WTC11 (cell line): ENCODE data around the gene AGPAT3. TPM values are rescaled to one million over a fixed set of nuclear protein-coding genes. Genes with fewer than 3 reads are reported as not detected.
A peak's percentile ranks its signal among the peaks of the same experiment; 100 is the strongest.

Experiments used
- ATAC-seq: fragments of 200-7000 bp; cut with Tn5 transposase; 2 replicates; pipeline ENCODE4 v1.10.0; 2021; ENCODE audit warnings: mild to moderate bottlenecking, moderate library complexity
- CTCF ChIA-PET: fragments of 300-600 bp; sonication (Branson Sonifier 250); formaldehyde crosslinking; loops from one replicate; lab custom pipeline; 2021; ENCODE audit warnings: antibody characterized with exemption; lab: Charles Lee
- POLR2A ChIA-PET: fragments of 350-600 bp; sonication (Branson Sonifier 250); formaldehyde crosslinking; loops from one replicate; lab custom pipeline; 2021; ENCODE audit warnings: antibody characterized with exemption; lab: Charles Lee
- DNase-seq: peaks from one replicate; pipeline ENCODE4 v3.0.0; 2021; ENCODE audit warnings: low spot score
- H3K27ac Mint-ChIP-seq: 2 replicates; pipeline ENCODE4 v1.8.0; 2021; ENCODE audit warnings: mixed read lengths
- H3K27me3 Mint-ChIP-seq: 2 replicates; pipeline ENCODE4 v1.8.0; 2021; ENCODE audit warnings: low read depth, mild to moderate bottlenecking, moderate library complexity, mixed read lengths
- H3K36me3 Mint-ChIP-seq: 2 replicates; pipeline ENCODE4 v1.8.0; 2021; ENCODE audit warnings: mixed read lengths
- H3K4me1 Mint-ChIP-seq: 2 replicates; pipeline ENCODE4 v1.8.0; 2022; ENCODE audit warnings: mixed read lengths
- H3K4me3 Mint-ChIP-seq: 2 replicates; pipeline ENCODE4 v1.8.0; 2021; ENCODE audit warnings: mild to moderate bottlenecking, moderate library complexity, mixed read lengths
- H3K9me3 Mint-ChIP-seq: 2 replicates; pipeline ENCODE4 v1.8.0; 2021; ENCODE audit warnings: mixed read lengths
- CREB1 ChIP-seq: sonication (generic); formaldehyde crosslinking; IDR thresholded peaks from 2 replicates; pipeline ENCODE4 v1.8.0; 2023; ENCODE audit warnings: mild to moderate bottlenecking, missing genetic modification reagents
- ELF4 ChIP-seq: sonication (generic); formaldehyde crosslinking; IDR thresholded peaks from 2 replicates; pipeline ENCODE4 v1.8.1; 2022; ENCODE audit warnings: low read depth, mild to moderate bottlenecking, moderate library complexity, missing genetic modification reagents
- KAT7 ChIP-seq: sonication (generic); formaldehyde crosslinking; IDR thresholded peaks from 2 replicates; pipeline ENCODE4 v1.8.1; 2023; ENCODE audit warnings: missing genetic modification reagents, mild to moderate bottlenecking, borderline replicate concordance
- OVOL2 ChIP-seq: fragments of 250-450 bp; sonication (Bioruptor Pico); IDR thresholded peaks from 2 replicates; pipeline ENCODE4 v1.9.0; 2021; ENCODE audit warnings: mild to moderate bottlenecking, borderline replicate concordance
- SMAD4 ChIP-seq: sonication (generic); formaldehyde crosslinking; IDR thresholded peaks from 2 replicates; pipeline ENCODE4 v1.8.0; 2022; ENCODE audit warnings: mild to moderate bottlenecking, missing genetic modification reagents
- SP1 ChIP-seq: sonication (generic); formaldehyde crosslinking; conservative IDR thresholded peaks from 2 replicates; pipeline ENCODE4 v1.8.1; 2022; ENCODE audit warnings: missing genetic modification reagents
- ZBTB43 ChIP-seq: sonication (generic); formaldehyde crosslinking; IDR thresholded peaks from 2 replicates; pipeline ENCODE4 v1.8.1; 2023; ENCODE audit warnings: mild to moderate bottlenecking, missing genetic modification reagents
- ZNF219 ChIP-seq: sonication (generic); formaldehyde crosslinking; IDR thresholded peaks from 2 replicates; pipeline ENCODE4 v1.8.0; 2023; ENCODE audit warnings: missing genetic modification reagents, mild to moderate bottlenecking, borderline replicate concordance
- ZNF416 ChIP-seq: fragments of 250-450 bp; sonication (Bioruptor Pico); IDR thresholded peaks from 2 replicates; pipeline ENCODE4 v1.9.0; 2021; ENCODE audit warnings: mild to moderate bottlenecking, inconsistent platforms
- total RNA-seq: library from RNA; stranded (reverse); gene quantifications from 3 replicates; pipeline ENCODE4 v1.2.3, GENCODE V29; 2021
- TF ChIP-seq, protein P1 (sequence below): sonication (generic); formaldehyde crosslinking; IDR thresholded peaks from 2 replicates; pipeline ENCODE4 v1.8.1; 2022; ENCODE audit warnings: missing genetic modification reagents, borderline replicate concordance
- TF ChIP-seq, protein P2 (sequence below): sonication (generic); formaldehyde crosslinking; IDR thresholded peaks from 2 replicates; pipeline ENCODE4 v1.8.1; 2022; ENCODE audit warnings: mild to moderate bottlenecking, moderate library complexity, missing genetic modification reagents
- TF ChIP-seq, protein P3 (sequence below): fragments of 250-450 bp; sonication (Bioruptor Pico); IDR thresholded peaks from 2 replicates; pipeline ENCODE4 v1.9.0; 2021; ENCODE audit warnings: mild to moderate bottlenecking
- TF ChIP-seq, protein P4 (sequence below): sonication (generic); formaldehyde crosslinking; IDR thresholded peaks from 2 replicates; pipeline ENCODE4 v1.8.1; 2022; ENCODE audit warnings: mild to moderate bottlenecking, missing genetic modification reagents, moderate library complexity, borderline replicate concordance
- TF ChIP-seq, protein P5 (sequence below): fragments of 250-450 bp; sonication (Bioruptor Pico); conservative IDR thresholded peaks from 2 replicates; pipeline ENCODE4 v1.9.0; 2021; ENCODE audit warnings: mild to moderate bottlenecking

AGPAT3 gene
- total RNA-seq, 1 experiment from 2014 or later = 5.6 TPM

GRCh38 chr21:44028287-44028659 lies 163.2 kb downstream of the AGPAT3 start (continued):
- TF ChIP-seq, protein P1, sequence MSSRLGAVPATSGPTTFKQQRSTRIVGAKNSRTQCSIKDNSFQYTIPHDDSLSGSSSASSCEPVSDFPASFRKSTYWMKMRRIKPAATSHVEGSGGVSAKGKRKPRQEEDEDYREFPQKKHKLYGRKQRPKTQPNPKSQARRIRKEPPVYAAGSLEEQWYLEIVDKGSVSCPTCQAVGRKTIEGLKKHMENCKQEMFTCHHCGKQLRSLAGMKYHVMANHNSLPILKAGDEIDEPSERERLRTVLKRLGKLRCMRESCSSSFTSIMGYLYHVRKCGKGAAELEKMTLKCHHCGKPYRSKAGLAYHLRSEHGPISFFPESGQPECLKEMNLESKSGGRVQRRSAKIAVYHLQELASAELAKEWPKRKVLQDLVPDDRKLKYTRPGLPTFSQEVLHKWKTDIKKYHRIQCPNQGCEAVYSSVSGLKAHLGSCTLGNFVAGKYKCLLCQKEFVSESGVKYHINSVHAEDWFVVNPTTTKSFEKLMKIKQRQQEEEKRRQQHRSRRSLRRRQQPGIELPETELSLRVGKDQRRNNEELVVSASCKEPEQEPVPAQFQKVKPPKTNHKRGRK (CRISPR knock-in tag) = no peak

DNA sequence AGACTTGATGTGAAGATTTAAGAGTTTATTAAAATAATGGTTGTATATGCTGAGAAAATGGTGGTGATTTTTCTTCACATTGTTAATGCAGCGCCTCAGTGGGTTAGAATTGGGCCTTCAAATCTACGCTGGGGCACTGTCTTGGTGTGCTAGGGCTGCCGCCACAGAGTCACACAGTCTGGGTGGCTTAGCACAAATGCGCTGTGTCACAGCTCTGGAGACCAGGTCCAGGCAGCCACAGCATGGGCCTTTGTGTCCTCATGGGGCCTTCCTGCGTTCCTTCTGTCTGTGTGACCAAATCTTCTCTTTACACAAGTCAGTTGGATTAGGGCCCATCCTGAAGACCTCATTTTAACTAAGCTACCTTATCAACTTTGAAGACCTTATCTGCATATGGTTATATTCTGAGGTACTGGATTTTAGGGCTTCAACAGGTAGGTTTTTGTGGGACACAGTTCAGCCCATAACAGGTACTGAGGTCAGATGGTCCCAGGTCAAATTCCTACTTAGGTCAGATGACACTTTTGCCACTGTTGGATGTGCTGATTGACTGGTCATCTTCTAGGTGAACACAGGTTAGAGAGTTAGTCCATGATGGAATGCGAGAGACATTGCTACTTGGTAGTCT lies 164.6 kb downstream of the AGPAT3 start:
- H3K27ac Mint-ChIP-seq = peak overlapping the region; percentile 93
- POLR2A ChIA-PET = no interaction called here
- peaks cover 23% of the 10 kb centered on the region for H3K36me3 Mint-ChIP-seq
- H3K27me3 Mint-ChIP-seq = no peaks in the 10 kb centered on the region
- no peak overlapping the region for H3K4me3 Mint-ChIP-seq
- no peak for TF ChIP-seq OVOL2
- TF ChIP-seq, protein P2, sequence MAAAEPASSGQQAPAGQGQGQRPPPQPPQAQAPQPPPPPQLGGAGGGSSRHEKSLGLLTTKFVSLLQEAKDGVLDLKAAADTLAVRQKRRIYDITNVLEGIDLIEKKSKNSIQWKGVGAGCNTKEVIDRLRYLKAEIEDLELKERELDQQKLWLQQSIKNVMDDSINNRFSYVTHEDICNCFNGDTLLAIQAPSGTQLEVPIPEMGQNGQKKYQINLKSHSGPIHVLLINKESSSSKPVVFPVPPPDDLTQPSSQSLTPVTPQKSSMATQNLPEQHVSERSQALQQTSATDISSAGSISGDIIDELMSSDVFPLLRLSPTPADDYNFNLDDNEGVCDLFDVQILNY (CRISPR knock-in tag) = no peak
- no peak for TF ChIP-seq ZBTB43 (CRISPR knock-in tag)
- no peak for TF ChIP-seq SP1 (CRISPR knock-in tag)
- CTCF ChIA-PET = no interaction called here
- peaks cover 7% of the 10 kb centered on the region for H3K9me3 Mint-ChIP-seq
- DNase-seq = no peak
- peaks cover 27% of the 10 kb centered on the region for H3K4me1 Mint-ChIP-seq
- no peak for ATAC-seq

GRCh38 chr21:44035244-44035643 lies 170.2 kb downstream of the AGPAT3 start:
- no peak overlapping the region for H3K4me3 Mint-ChIP-seq
- DNase-seq = no peak
- peaks cover 36% of the 10 kb centered on the region for H3K36me3 Mint-ChIP-seq
- no peak for TF ChIP-seq SMAD4 (CRISPR knock-in tag)
- TF ChIP-seq ZNF416 = no peak
- no peak for TF ChIP-seq ELF4 (CRISPR knock-in tag)
- TF ChIP-seq KAT7 (CRISPR knock-in tag) = no peak
- TF ChIP-seq, protein P3, sequence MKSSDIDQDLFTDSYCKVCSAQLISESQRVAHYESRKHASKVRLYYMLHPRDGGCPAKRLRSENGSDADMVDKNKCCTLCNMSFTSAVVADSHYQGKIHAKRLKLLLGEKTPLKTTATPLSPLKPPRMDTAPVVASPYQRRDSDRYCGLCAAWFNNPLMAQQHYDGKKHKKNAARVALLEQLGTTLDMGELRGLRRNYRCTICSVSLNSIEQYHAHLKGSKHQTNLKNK (CRISPR knock-in tag) = no peak
- TF ChIP-seq, protein P4, sequence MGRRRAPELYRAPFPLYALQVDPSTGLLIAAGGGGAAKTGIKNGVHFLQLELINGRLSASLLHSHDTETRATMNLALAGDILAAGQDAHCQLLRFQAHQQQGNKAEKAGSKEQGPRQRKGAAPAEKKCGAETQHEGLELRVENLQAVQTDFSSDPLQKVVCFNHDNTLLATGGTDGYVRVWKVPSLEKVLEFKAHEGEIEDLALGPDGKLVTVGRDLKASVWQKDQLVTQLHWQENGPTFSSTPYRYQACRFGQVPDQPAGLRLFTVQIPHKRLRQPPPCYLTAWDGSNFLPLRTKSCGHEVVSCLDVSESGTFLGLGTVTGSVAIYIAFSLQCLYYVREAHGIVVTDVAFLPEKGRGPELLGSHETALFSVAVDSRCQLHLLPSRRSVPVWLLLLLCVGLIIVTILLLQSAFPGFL (CRISPR knock-in tag) = no peak
- no peak for TF ChIP-seq CREB1 (CRISPR knock-in tag)
- no peak for TF ChIP-seq ZNF219 (CRISPR knock-in tag)
- TF ChIP-seq, protein P5, sequence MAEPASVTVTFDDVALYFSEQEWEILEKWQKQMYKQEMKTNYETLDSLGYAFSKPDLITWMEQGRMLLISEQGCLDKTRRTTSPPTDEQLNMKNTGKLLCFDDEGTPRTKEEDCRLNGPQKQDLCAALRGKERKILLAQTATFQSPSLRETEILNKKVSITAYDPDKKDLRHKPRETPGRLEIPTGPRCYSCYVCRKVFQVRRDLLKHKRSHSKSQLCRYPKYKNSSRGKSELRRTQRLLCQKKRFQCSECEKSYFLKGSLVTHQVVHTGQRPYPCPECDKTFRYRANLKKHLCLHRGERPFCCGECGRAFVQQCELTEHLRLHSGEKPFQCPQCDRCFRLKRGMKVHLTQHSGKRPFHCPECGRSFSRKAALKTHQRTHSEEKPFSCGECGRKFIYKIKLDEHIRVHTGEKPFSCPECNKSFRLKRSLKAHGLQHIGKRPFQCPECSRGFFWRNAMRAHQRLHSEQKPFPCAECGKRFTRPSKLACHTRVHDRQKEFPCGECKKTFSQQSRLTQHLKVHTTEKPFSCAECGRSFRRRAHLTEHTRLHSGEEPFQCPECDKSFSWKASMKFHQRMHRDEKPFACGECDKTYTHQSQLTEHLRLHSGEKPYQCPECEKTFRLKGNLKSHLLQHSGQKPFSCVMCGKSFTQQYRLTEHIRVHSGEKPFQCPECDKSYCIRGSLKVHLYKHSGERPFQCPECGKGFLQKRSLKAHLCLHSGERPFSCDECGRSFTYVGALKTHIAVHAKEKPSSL = no peak
- H3K27ac Mint-ChIP-seq = no peak overlapping the region
- H3K4me1 Mint-ChIP-seq = no peaks in the 10 kb centered on the region
- no peak for ATAC-seq
- CTCF ChIA-PET = no interaction called here
- no peaks in the 10 kb centered on the region for H3K27me3 Mint-ChIP-seq
- H3K9me3 Mint-ChIP-seq = no peaks in the 10 kb centered on the region
- POLR2A ChIA-PET = no interaction called here

Other genes with a start within 250 kb of the AGPAT3 start
- 1.1 to 1.3 TPM (median 1.2 TPM) in 3 replicates for gene HSF2BP, start 205.7 kb upstream of the AGPAT3 start, total RNA-seq
- gene RRP1B, start 205.7 kb upstream of the AGPAT3 start, total RNA-seq = 62.2 to 74.9 TPM (median 64.0 TPM) in 3 replicates
- gene PDXK, start 146.1 kb upstream of the AGPAT3 start, total RNA-seq = 116 to 123 TPM (median 120 TPM) in 3 replicates
- 35.2 to 38.6 TPM (median 36.1 TPM) in 3 replicates for gene CSTB, start 88.9 kb upstream of the AGPAT3 start, total RNA-seq
- 45.0 to 53.0 TPM (median 45.9 TPM) in 3 replicates for gene RRP1, start 75.6 kb upstream of the AGPAT3 start, total RNA-seq
- 29.3 to 34.5 TPM (median 29.7 TPM) in 3 replicates for gene TRAPPC10, start 147.1 kb downstream of the AGPAT3 start, total RNA-seq
- gene PWP2, start 242.2 kb downstream of the AGPAT3 start, total RNA-seq = 30.6 to 41.6 TPM (median 36.3 TPM) in 3 replicates